HT1080 (cell line): ENCODE measurements around the gene JTB. TPM values are rescaled to one million over a fixed set of nuclear protein-coding genes. Genes with fewer than 3 reads are reported as not detected.

Source experiments
- DNase-seq: peaks from one replicate; pipeline ENCODE4 v3.0.0-alpha.2; 2015; ENCODE audit warnings: low read depth
- total RNA-seq: library from RNA; depleted of rRNA; stranded (reverse); fragments of >200 nt; shearing (Covaris generic); gene quantifications from 2 replicates; pipeline ENCODE4 v1.2.3, GENCODE V29; 2014

The JTB gene
- total RNA-seq, 1 experiment from 2014 or later, result 189 TPM

GRCh38 chr1:153956997-153957715 is 20.3 kb downstream of the JTB start:
- DNase-seq, result no peak

GRCh38 chr1:153954826-153955225 is 22.6 kb downstream of the JTB start:
- DNase-seq, result no peak

GRCh38 chr1:153953859-153954365 is 23.6 kb downstream of the JTB start:
- no peak for DNase-seq

- DNase-seq, result no peak
Measured at GRCh38 chr1:153951801-153952200, 25.7 kb downstream of the JTB start.

- DNase-seq, result no peak
Measured at GRCh38 chr1:153951183-153951582, 26.3 kb downstream of the JTB start.

GRCh38 chr1:153946622-153947241 is 30.7 kb downstream of the JTB start, which contains the start of gene DENND4B:
Gene DENND4B, minus strand, starts transcription at chr1:153946718. Its CDS starts 2,344 bp downstream, at chr1:153944374.
- peak; percentile 71 for DNase-seq

- peak; percentile 66 for DNase-seq
Measured at GRCh38 chr1:153945795-153946621, 31.5 kb downstream of the JTB start.

GRCh38 chr1:153945131-153945794 is 32.2 kb downstream of the JTB start:
- DNase-seq, result peak; percentile 13

- no peak for DNase-seq
Measured at GRCh38 chr1:153944827-153945117, 32.7 kb downstream of the JTB start.

GRCh38 chr1:153944005-153944826 is 33.3 kb downstream of the JTB start:
- DNase-seq, result no peak

- no peak for DNase-seq
Measured at GRCh38 chr1:153942766-153943549, 34.5 kb downstream of the JTB start.

- DNase-seq, result no peak
Measured at GRCh38 chr1:153941826-153942725, 35.4 kb downstream of the JTB start.

GRCh38 chr1:153940756-153941155 is 36.7 kb downstream of the JTB start:
- no peak for DNase-seq

- DNase-seq, result no peak
Measured at GRCh38 chr1:153939476-153939875, 38.0 kb downstream of the JTB start.

- DNase-seq, result no peak
Measured at GRCh38 chr1:153938996-153939395, 38.5 kb downstream of the JTB start.

- no peak for DNase-seq
Measured at GRCh38 chr1:153937331-153937730, 40.1 kb downstream of the JTB start.

GRCh38 chr1:153936011-153936802 is 41.3 kb downstream of the JTB start:
- no peak for DNase-seq

GRCh38 chr1:153934746-153935145 is 42.7 kb downstream of the JTB start:
- no peak for DNase-seq
